Measurements from ENCODE around the gene SRGAP2B. TPM values are rescaled to one million over a fixed set of nuclear protein-coding genes. Genes with fewer than 3 reads are reported as not detected.
"Not testable (repeated sequence)": the region's sequence is repeated elsewhere in the genome, so short reads cannot be mapped to it uniquely, and the experiment has no call there.

Gene SRGAP2B
- total and polyA plus RNA-seq, 2 donors (not counting 3 experiments of a cell fraction or from before 2014, with no cell fraction given), result 13.4 to 75.2 TPM

- DNase-seq (ENCODE audit: low read depth, low spot score); H3K27me3 ChIP-seq (ENCODE audit: control insufficient read depth in 2 of 2, insufficient read depth in 2 of 2, low read length in 2 of 2); H3K9me1 ChIP-seq (replicated peaks; ENCODE audit: control insufficient read depth, extremely low read depth, insufficient read depth, low read length); BruUV-seq (replicated peaks); CTCF ChIA-PET; intact Hi-C loops (cut with micrococcal nuclease); H4K20me1 ChIP-seq (replicated peaks; ENCODE audit: control insufficient read depth, extremely low read depth, insufficient read depth, low read length); H3K9me3 ChIP-seq (replicated peaks; ENCODE audit: control insufficient read depth, insufficient read depth, low read length); POLR2A ChIA-PET; H3K9ac ChIP-seq (replicated peaks; ENCODE audit: extremely low read depth, insufficient read depth, low read length); dilution Hi-C loops (cut with MboI; ENCODE audit: extremely low pct_ligation_motif_present, low sequenced_read_pairs); H3K4me3 ChIP-seq (replicated peaks in 1 of 3; ENCODE audit: insufficient read depth in 1 of 3, low read depth in 1 of 3, low read length in 3 of 3); H3K79me2 ChIP-seq (ENCODE audit: control insufficient read depth, insufficient read depth, low read length); H3K4me2 ChIP-seq (ENCODE audit: insufficient read depth, low read length); FAIRE-seq; H3K27ac ChIP-seq (ENCODE audit: insufficient read depth, low read depth, low read length); H2AFZ ChIP-seq (ENCODE audit: low read depth, low read length); H3K36me3 ChIP-seq (ENCODE audit: control insufficient read depth in 2 of 2, extremely low read depth in 1 of 2, insufficient read depth in 2 of 2, low read length in 2 of 2); H3K4me1 ChIP-seq (ENCODE audit: control insufficient read depth, extremely low read depth, insufficient read depth, low read length): not testable (repeated sequence)
Measured at GRCh38 chr1:145134476-145134875, 39.3 kb upstream of the SRGAP2B start.

- BruUV-seq (replicated peaks); FAIRE-seq; H3K4me2 ChIP-seq (ENCODE audit: insufficient read depth, low read length); H3K9me1 ChIP-seq (replicated peaks; ENCODE audit: control insufficient read depth, extremely low read depth, insufficient read depth, low read length); H3K4me1 ChIP-seq (ENCODE audit: control insufficient read depth, extremely low read depth, insufficient read depth, low read length); H2AFZ ChIP-seq (ENCODE audit: low read depth, low read length); H3K4me3 ChIP-seq (replicated peaks in 1 of 3; ENCODE audit: insufficient read depth in 1 of 3, low read depth in 1 of 3, low read length in 3 of 3); H3K9me3 ChIP-seq (replicated peaks; ENCODE audit: control insufficient read depth, insufficient read depth, low read length); intact Hi-C loops (cut with micrococcal nuclease); dilution Hi-C loops (cut with MboI; ENCODE audit: extremely low pct_ligation_motif_present, low sequenced_read_pairs); DNase-seq (ENCODE audit: low read depth, low spot score); H3K36me3 ChIP-seq (ENCODE audit: control insufficient read depth in 2 of 2, extremely low read depth in 1 of 2, insufficient read depth in 2 of 2, low read length in 2 of 2); H3K79me2 ChIP-seq (ENCODE audit: control insufficient read depth, insufficient read depth, low read length); H3K27ac ChIP-seq (ENCODE audit: insufficient read depth, low read depth, low read length); H3K9ac ChIP-seq (replicated peaks; ENCODE audit: extremely low read depth, insufficient read depth, low read length); POLR2A ChIA-PET; H4K20me1 ChIP-seq (replicated peaks; ENCODE audit: control insufficient read depth, extremely low read depth, insufficient read depth, low read length); H3K27me3 ChIP-seq (ENCODE audit: control insufficient read depth in 2 of 2, insufficient read depth in 2 of 2, low read length in 2 of 2); CTCF ChIA-PET: not testable (repeated sequence)
Measured at GRCh38 chr1:145128697-145129469, 33.8 kb upstream of the SRGAP2B start.

GRCh38 chr1:145127144-145127543 lies 32.0 kb upstream of the SRGAP2B start:
- DNase-seq (ENCODE audit: low read depth, low spot score); dilution Hi-C loops (cut with MboI; ENCODE audit: extremely low pct_ligation_motif_present, low sequenced_read_pairs); H3K4me3 ChIP-seq (replicated peaks in 1 of 3; ENCODE audit: insufficient read depth in 1 of 3, low read depth in 1 of 3, low read length in 3 of 3); CTCF ChIA-PET; H4K20me1 ChIP-seq (replicated peaks; ENCODE audit: control insufficient read depth, extremely low read depth, insufficient read depth, low read length); H3K4me1 ChIP-seq (ENCODE audit: control insufficient read depth, extremely low read depth, insufficient read depth, low read length); H2AFZ ChIP-seq (ENCODE audit: low read depth, low read length); POLR2A ChIA-PET; H3K4me2 ChIP-seq (ENCODE audit: insufficient read depth, low read length); BruUV-seq (replicated peaks); H3K9me3 ChIP-seq (replicated peaks; ENCODE audit: control insufficient read depth, insufficient read depth, low read length); H3K27me3 ChIP-seq (ENCODE audit: control insufficient read depth in 2 of 2, insufficient read depth in 2 of 2, low read length in 2 of 2); H3K9ac ChIP-seq (replicated peaks; ENCODE audit: extremely low read depth, insufficient read depth, low read length); FAIRE-seq; intact Hi-C loops (cut with micrococcal nuclease); H3K36me3 ChIP-seq (ENCODE audit: control insufficient read depth in 2 of 2, extremely low read depth in 1 of 2, insufficient read depth in 2 of 2, low read length in 2 of 2); H3K27ac ChIP-seq (ENCODE audit: insufficient read depth, low read depth, low read length); H3K79me2 ChIP-seq (ENCODE audit: control insufficient read depth, insufficient read depth, low read length); H3K9me1 ChIP-seq (replicated peaks; ENCODE audit: control insufficient read depth, extremely low read depth, insufficient read depth, low read length): not testable (repeated sequence)

DNA sequence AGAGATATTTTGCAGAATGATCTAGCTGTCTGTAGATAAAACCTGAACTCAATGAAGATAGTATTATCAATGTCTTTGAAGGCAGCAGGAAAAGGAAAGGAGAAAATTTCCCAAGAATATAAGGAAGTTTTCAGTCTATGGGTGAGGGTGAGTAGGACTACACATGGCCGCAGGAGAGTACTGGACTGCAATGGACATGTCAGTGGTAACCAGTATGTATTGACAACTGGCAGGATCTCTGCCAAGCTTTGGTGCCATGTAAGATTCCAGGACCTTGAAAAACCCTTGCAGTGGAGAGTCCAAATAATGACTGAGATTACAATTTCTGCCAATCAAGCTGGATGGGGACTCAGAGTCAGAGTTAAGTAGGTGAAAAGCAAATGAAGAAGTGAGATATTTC lies 30.0 kb upstream of the SRGAP2B start:
- H3K9ac ChIP-seq (replicated peaks; ENCODE audit: extremely low read depth, insufficient read depth, low read length); H3K27me3 ChIP-seq (ENCODE audit: control insufficient read depth in 2 of 2, insufficient read depth in 2 of 2, low read length in 2 of 2); H2AFZ ChIP-seq (ENCODE audit: low read depth, low read length); BruUV-seq (replicated peaks); POLR2A ChIA-PET; H3K79me2 ChIP-seq (ENCODE audit: control insufficient read depth, insufficient read depth, low read length); H3K4me2 ChIP-seq (ENCODE audit: insufficient read depth, low read length); H4K20me1 ChIP-seq (replicated peaks; ENCODE audit: control insufficient read depth, extremely low read depth, insufficient read depth, low read length); H3K27ac ChIP-seq (ENCODE audit: insufficient read depth, low read depth, low read length); dilution Hi-C loops (cut with MboI; ENCODE audit: extremely low pct_ligation_motif_present, low sequenced_read_pairs); intact Hi-C loops (cut with micrococcal nuclease); FAIRE-seq; DNase-seq (ENCODE audit: low read depth, low spot score); H3K4me3 ChIP-seq (replicated peaks in 1 of 3; ENCODE audit: insufficient read depth in 1 of 3, low read depth in 1 of 3, low read length in 3 of 3); CTCF ChIA-PET; H3K36me3 ChIP-seq (ENCODE audit: control insufficient read depth in 2 of 2, extremely low read depth in 1 of 2, insufficient read depth in 2 of 2, low read length in 2 of 2); H3K9me3 ChIP-seq (replicated peaks; ENCODE audit: control insufficient read depth, insufficient read depth, low read length); H3K9me1 ChIP-seq (replicated peaks; ENCODE audit: control insufficient read depth, extremely low read depth, insufficient read depth, low read length); H3K4me1 ChIP-seq (ENCODE audit: control insufficient read depth, extremely low read depth, insufficient read depth, low read length): not testable (repeated sequence)

Measured in endothelial cell of umbilical vein (primary cell).